Body of pancreas (tissue), 4 donors: Measurements from ENCODE around the gene PTK6. TPM values are rescaled to one million over a fixed set of nuclear protein-coding genes. Genes with fewer than 3 reads are reported as not detected.

ENCODE experiments used
- ATAC-seq: fragments of 150-250 bp; one replicate; pipeline ENCODE4 v1.9.1; 2016
- DNase-seq, 4 donors: peaks; one replicate each; pipeline ENCODE4 v3.0.0-alpha.2; 2019
- H3K27ac ChIP-seq, 4 donors: fragments of 200-600 bp; sonication (generic); 1 replicate in 3 of 4; 2 replicates in 1 of 4; pipeline versions ENCODE4 v1.5.1 to v1.6.1; 2016 to 2019; ENCODE audit warnings: mild to moderate bottlenecking in 1 of 4, mixed read lengths in 1 of 4, moderate library complexity in 1 of 4
- H3K27me3 ChIP-seq, 2 donors: fragments of 200-600 bp; sonication (generic); one replicate each; pipeline ENCODE4 v1.6.0; 2016; ENCODE audit warnings: mild to moderate bottlenecking in 1 of 2
- H3K36me3 ChIP-seq, 2 donors: fragments of 200-600 bp; sonication (generic); replicated peaks in 1 of 2; 2 replicates each; pipeline ENCODE4 v1.5.1; 2016; ENCODE audit warnings: low read depth in 2 of 2; ENCODE audit not compliant: insufficient read depth in 1 of 2
- H3K4me1 ChIP-seq: fragments of 200-600 bp; sonication (generic); one replicate; pipeline ENCODE4 v1.6.0; 2016
- H3K4me3 ChIP-seq, 2 donors: fragments of 200-600 bp; sonication (generic); 1 replicate in 1 of 2; 2 replicates in 1 of 2; pipeline ENCODE4 v1.5.1; 2016 to 2019
- H3K9me3 ChIP-seq, 3 donors: fragments of 200-600 bp; sonication (generic); 1 replicate in 2 of 3; 2 replicates in 1 of 3; pipeline ENCODE4 v1.5.1; 2016
- POLR2A ChIP-seq, 3 donors: fragments of 450-650 bp; IDR thresholded peaks; one replicate each; pipeline ENCODE4 v1.6.1; 2016; ENCODE audit warnings: antibody characterized with exemption in 3 of 3, mild to moderate bottlenecking in 2 of 3
- WGBS, 2 donors: methylation state at CpG; one replicate each; pipeline ENCODE4 v1.1.5; 2017; 5-methylcytosine and 5-hydroxymethylcytosine counted together
- intact Hi-C: fragments of 100-400 bp; cut with DNase I; formaldehyde crosslinking; loops from one replicate; pipeline ENCODE4 v1.15.1; 2023
- total RNA-seq, 2 donors: library from RNA; depleted of rRNA; stranded (reverse); fragments of >200 nt; gene quantifications; one replicate each; pipeline ENCODE4 v1.1.0, GENCODE V29; 2016
- TF ChIP-seq, protein P1 (sequence below), 7 experiments: fragments of 450-650 bp in 4 of 7; fragments of 200-600 bp in 3 of 7; sonication (generic) in 3 of 7; IDR thresholded peaks; one replicate each; pipeline ENCODE4 v1.5.1; 2016 to 2019; ENCODE audit warnings: antibody characterized with exemption in 7 of 7

The PTK6 gene
- total RNA-seq, 2 donors from 2014 or later: 3.0 to 5.4 TPM

DNA sequence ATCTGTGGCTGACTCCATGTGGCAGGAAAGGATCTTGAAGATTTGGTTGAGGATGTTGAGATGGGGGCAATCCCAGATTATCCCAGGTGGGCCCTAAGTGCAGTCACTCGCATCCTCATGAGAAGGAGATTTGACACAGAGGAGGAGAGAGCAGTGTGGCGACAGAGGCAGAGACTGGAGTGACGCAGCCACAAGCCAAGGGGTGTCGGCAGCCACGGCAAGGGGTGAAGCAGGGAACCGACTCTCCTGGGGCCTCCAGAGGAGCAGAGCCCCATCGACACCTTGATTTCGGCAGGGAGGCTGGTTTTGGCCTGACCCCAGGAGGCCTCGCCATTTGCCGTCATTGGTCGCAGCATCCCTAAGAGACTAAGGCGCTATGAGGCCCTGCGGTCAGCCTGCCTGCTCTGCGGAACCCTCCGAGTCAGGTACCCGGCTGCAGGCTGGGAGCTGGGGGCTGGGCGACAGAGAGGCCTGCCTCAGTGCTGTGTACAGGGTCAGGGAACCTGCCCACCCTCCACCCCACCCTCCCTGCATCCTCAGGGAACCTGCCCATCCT is 50.8 kb downstream of the PTK6 start:
- no peak for ATAC-seq
- DNase-seq: no peak
- intact Hi-C loops: no loop called here
- no peak for TF ChIP-seq POLR2A (IDR thresholded peaks at IDR 0.05)
- TF ChIP-seq, protein P1, sequence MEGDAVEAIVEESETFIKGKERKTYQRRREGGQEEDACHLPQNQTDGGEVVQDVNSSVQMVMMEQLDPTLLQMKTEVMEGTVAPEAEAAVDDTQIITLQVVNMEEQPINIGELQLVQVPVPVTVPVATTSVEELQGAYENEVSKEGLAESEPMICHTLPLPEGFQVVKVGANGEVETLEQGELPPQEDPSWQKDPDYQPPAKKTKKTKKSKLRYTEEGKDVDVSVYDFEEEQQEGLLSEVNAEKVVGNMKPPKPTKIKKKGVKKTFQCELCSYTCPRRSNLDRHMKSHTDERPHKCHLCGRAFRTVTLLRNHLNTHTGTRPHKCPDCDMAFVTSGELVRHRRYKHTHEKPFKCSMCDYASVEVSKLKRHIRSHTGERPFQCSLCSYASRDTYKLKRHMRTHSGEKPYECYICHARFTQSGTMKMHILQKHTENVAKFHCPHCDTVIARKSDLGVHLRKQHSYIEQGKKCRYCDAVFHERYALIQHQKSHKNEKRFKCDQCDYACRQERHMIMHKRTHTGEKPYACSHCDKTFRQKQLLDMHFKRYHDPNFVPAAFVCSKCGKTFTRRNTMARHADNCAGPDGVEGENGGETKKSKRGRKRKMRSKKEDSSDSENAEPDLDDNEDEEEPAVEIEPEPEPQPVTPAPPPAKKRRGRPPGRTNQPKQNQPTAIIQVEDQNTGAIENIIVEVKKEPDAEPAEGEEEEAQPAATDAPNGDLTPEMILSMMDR (IDR thresholded peaks at IDR 0.05): no peak
- H3K27ac ChIP-seq: no peak overlapping the region
- H3K27me3 ChIP-seq: peaks cover 0 to 4% of the 10 kb centered on the region in 2 donors
- 90 to 91% methylated on average over 13 to 15 of the region's 17 CpGs for WGBS, 2 donors
- no peaks in the 10 kb centered on the region for H3K9me3 ChIP-seq
- peaks cover 11% of the 10 kb centered on the region for H3K4me1 ChIP-seq
- no peak overlapping the region for H3K4me3 ChIP-seq
- no peaks in the 10 kb centered on the region for H3K36me3 ChIP-seq

DNA sequence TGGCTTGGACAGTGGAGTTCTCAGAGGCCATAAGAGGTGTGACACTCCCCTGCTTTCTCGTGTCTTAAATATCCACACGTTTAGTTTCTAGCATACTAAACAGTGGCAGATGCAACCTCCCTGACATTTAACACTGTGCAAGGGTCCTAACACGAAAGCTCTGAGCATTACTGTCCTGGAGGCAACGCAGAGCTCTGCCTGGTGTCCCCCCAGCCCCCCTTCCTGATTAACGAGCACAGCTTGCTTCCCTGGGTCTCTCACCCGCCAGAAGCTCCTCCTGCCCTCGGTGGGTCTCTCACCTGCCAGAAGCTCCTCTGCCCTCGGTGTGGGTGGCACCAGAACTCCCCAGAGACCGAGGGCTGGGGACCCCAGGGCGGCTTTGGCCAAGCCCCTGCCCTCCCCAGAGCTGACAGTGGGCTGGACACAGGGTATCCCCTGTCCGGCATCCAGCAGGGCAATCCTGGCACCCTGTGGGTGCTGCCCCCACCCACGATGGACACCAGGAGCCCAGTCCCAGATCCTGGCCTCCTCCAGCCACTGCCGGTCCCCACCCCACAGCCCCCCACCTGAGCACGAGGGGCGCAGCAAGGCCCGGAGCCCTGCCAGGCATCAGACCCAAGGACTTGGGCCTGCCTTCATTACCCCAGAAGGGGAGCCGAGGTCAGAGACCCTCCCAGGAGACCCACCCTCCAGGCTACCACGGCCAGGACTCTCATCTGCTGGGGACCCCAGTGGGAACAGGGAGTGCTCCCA is 52.3 kb downstream of the PTK6 start:
- ATAC-seq (no peak), DNase-seq (no peak)
- Histone ChIP-seq H3K4me1 (peaks cover 11% of the 10 kb centered on the region), H3K4me3 (no peak overlapping the region), H3K27me3 (peaks cover 0 to 8% of the 10 kb centered on the region in 2 donors), H3K27ac (no peak overlapping the region), H3K9me3 (no peaks in the 10 kb centered on the region), H3K36me3 (no peaks in the 10 kb centered on the region)
- TF ChIP-seq POLR2A (IDR thresholded peaks at IDR 0.05): no peak
- TF ChIP-seq, protein P1 (IDR thresholded peaks at IDR 0.05): no peak
- WGBS, 2 donors: 31 to 51% methylated on average over 7 to 18 of the region's 18 CpGs
- intact Hi-C loops: no loop called here

- no peak for DNase-seq
- WGBS, 2 donors: 33 to 44% methylated on average over 7 to 17 of the region's 17 CpGs
- Histone ChIP-seq H3K4me3 (no peak overlapping the region), H3K36me3 (no peaks in the 10 kb centered on the region), H3K27ac (no peak overlapping the region), H3K9me3 (no peaks in the 10 kb centered on the region), H3K4me1 (peaks cover 11% of the 10 kb centered on the region), H3K27me3 (peaks cover 0 to 8% of the 10 kb centered on the region in 2 donors)
- ATAC-seq: no peak
- intact Hi-C loops: no loop called here
- no peak for TF ChIP-seq POLR2A (IDR thresholded peaks at IDR 0.05)
- TF ChIP-seq, protein P1 (IDR thresholded peaks at IDR 0.05): no peak
Observed at GRCh38 chr20:63484236-63484635, 52.9 kb downstream of the PTK6 start.

DNA sequence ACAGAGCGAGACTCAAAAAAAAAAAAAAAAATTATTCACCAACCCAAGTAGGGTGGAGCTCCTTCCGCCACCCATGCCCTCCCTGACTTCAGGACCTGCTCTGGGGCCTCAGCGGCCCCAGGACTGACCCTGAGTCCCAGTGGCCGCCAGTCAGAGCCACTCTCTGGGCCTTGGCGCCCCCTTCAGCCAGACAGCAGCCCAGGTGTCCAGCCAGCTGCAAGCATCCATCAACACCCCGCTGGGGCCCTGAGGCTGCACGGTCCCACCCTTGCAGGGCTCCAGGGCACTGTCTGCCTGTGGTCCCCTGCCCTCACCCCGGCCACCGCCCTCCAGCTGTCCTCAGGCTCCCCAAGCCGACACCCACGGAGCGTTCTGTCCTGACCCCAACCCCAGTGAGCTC is 53.3 kb downstream of the PTK6 start:
- peaks cover 11% of the 10 kb centered on the region for H3K4me1 ChIP-seq
- H3K27ac ChIP-seq: peak overlapping the region in 1 of 4 donors; percentile 50
- DNase-seq (no peak), ATAC-seq (no peak)
- no peak overlapping the region for H3K4me3 ChIP-seq
- H3K36me3 ChIP-seq: no peaks in the 10 kb centered on the region
- intact Hi-C loops: no loop called here
- no peaks in the 10 kb centered on the region for H3K9me3 ChIP-seq
- WGBS, 2 donors: 63 to 80% methylated on average over 7 of the region's 12 CpGs
- TF ChIP-seq, protein P1 (IDR thresholded peaks at IDR 0.05): no peak
- no peak for TF ChIP-seq POLR2A (IDR thresholded peaks at IDR 0.05)
- peaks cover 0 to 8% of the 10 kb centered on the region in 2 donors for H3K27me3 ChIP-seq
